ENCODE measurements around the gene AP5S1.
A peak's percentile ranks its signal among the peaks of the same experiment; 100 is the strongest.

GRCh38 chr20:3866464-3866863 is 46.1 kb downstream of the AP5S1 start:
- no peak for TF ChIP-seq POLR2A (IDR thresholded peaks at IDR 0.05)
- TF ChIP-seq CTCF (IDR thresholded peaks at IDR 0.05 in 8 of 11, conservative IDR thresholded peaks at IDR 0.05 in 3 of 11): no peak
- TF ChIP-seq POLR2AphosphoS5 (IDR thresholded peaks at IDR 0.05): peak in 1 of 3 donors; percentile 64

All from spleen (tissue), 7 donors.